GM12878 (cell line): ENCODE measurements around the gene SLC50A1. TPM values are rescaled to one million over a fixed set of nuclear protein-coding genes. Genes with fewer than 3 reads are reported as not detected.

Experiments used
- ATAC-seq: fragments of 200-7000 bp; cut with Tn5 transposase; 3 replicates; pipeline ENCODE4 v1.9.1; 2020; ENCODE audit warnings: mild to moderate bottlenecking, moderate library complexity
- BruUV-seq: library from RNA; stranded (reverse); fragments of 400-500 nt; replicated peaks from 2 replicates; lab custom pipeline; 2021; lab: Mats Ljungman, UMichigan
- CTCF ChIA-PET: fragments of 300-600 bp; sonication (Branson Sonifier 250); formaldehyde crosslinking; extraction: SDS; loops from one replicate; lab custom pipeline; 2021; ENCODE audit warnings: inconsistent platforms; lab: Yijun Ruan, JAX
- POLR2A ChIA-PET: fragments of 350-600 bp; formaldehyde crosslinking; extraction: SDS; loops from one replicate; lab custom pipeline; 2021; ENCODE audit warnings: inconsistent platforms; lab: Charles Lee
- RAD21 ChIA-PET: fragments of 300-600 bp; sonication (Branson Sonifier 250); formaldehyde crosslinking; loops from one replicate; lab custom pipeline; 2023; ENCODE audit warnings: antibody characterized with exemption; ENCODE audit not compliant: unreplicated experiment; lab: Charles Lee
- SMC1A ChIA-PET: fragments of 300-600 bp; sonication (Branson Sonifier 250); formaldehyde crosslinking; loops from one replicate; lab custom pipeline; 2023; ENCODE audit not compliant: unreplicated experiment, uncharacterized antibody; lab: Charles Lee
- DNase-seq: peaks from one replicate; pipeline ENCODE4 v3.0.0-alpha.2; 2011; ENCODE audit warnings: low read depth, low spot score
- FAIRE-seq: peaks from 3 replicates; lab custom pipeline; 2011; peaks lifted over from hg19 to GRCh38; lab: Jason Lieb, UNC
- H2AFZ ChIP-seq: 2 replicates; pipeline ENCODE4 v1.6.0; 2011; ENCODE audit warnings: low read depth, low read length, control low read depth; ENCODE audit not compliant: control insufficient read depth
- H3K27ac ChIP-seq: 2 replicates; pipeline ENCODE4 v1.5.1; 2011; ENCODE audit warnings: control low read depth; ENCODE audit not compliant: control insufficient read depth, insufficient read depth
- H3K27me3 ChIP-seq, 2 experiments: replicated peaks in 1 of 2; 2 replicates each; pipeline versions ENCODE4 v1.6.0 to v1.6.1; 2011; ENCODE audit warnings: low read length in 1 of 2; ENCODE audit not compliant: control insufficient read depth in 2 of 2, insufficient read depth in 2 of 2
- H3K36me3 ChIP-seq, 2 experiments: 2 replicates each; pipeline ENCODE4 v1.5.1; 2011; ENCODE audit warnings: low read length in 1 of 2; ENCODE audit not compliant: control insufficient read depth in 2 of 2, insufficient read depth in 2 of 2
- H3K4me1 ChIP-seq: 2 replicates; pipeline ENCODE4 v1.6.1; 2011; ENCODE audit warnings: mild to moderate bottlenecking, low read length, moderate library complexity, mixed read lengths; ENCODE audit not compliant: control insufficient read depth, insufficient read depth
- H3K4me2 ChIP-seq: 2 replicates; pipeline ENCODE4 v1.6.0; 2011; ENCODE audit warnings: control low read depth; ENCODE audit not compliant: control insufficient read depth, insufficient read depth
- H3K4me3 ChIP-seq: fragments of 200-600 bp; sonication (generic); 2 replicates; pipeline ENCODE4 v1.5.1; 2016
- H3K79me2 ChIP-seq: 2 replicates; pipeline ENCODE4 v1.6.0; 2011; ENCODE audit warnings: low read length; ENCODE audit not compliant: control insufficient read depth, insufficient read depth
- H3K9ac ChIP-seq: 2 replicates; pipeline ENCODE4 v1.8.0; 2011; ENCODE audit warnings: low read length, control low read depth, mixed read lengths; ENCODE audit not compliant: control insufficient read depth, insufficient read depth
- H3K9me3 ChIP-seq: replicated peaks from 3 replicates; pipeline ENCODE4 v1.5.1; 2011; ENCODE audit warnings: mild to moderate bottlenecking, low read length; ENCODE audit not compliant: control insufficient read depth, insufficient read depth
- H4K20me1 ChIP-seq: 2 replicates; pipeline ENCODE4 v1.6.0; 2011; ENCODE audit not compliant: control insufficient read depth, insufficient read depth
- ATF3 ChIP-seq: IDR thresholded peaks from 2 replicates; pipeline ENCODE4 v1.6.1; 2011; ENCODE audit warnings: low read depth, mild to moderate bottlenecking, low read length, moderate library complexity, borderline replicate concordance; ENCODE audit errors: extremely low read depth
- BCL11A ChIP-seq: IDR thresholded peaks from 2 replicates; pipeline ENCODE4 v1.6.1; 2011; ENCODE audit warnings: low read depth, low read length
- BHLHE40 ChIP-seq, 2 experiments: fragments of 450-650 bp in 1 of 2; IDR thresholded peaks; 2 replicates each; pipeline ENCODE4 v1.6.1; 2011 to 2017; ENCODE audit warnings: low read depth in 2 of 2, borderline replicate concordance in 1 of 2, improper control_type of control experiment in 1 of 2, low read length in 1 of 2, mild to moderate bottlenecking in 1 of 2
- CREM ChIP-seq: IDR thresholded peaks from 2 replicates; pipeline ENCODE4 v1.6.1; 2014; ENCODE audit warnings: antibody characterized with exemption, low read depth
- E2F4 ChIP-seq: IDR thresholded peaks from 2 replicates; pipeline ENCODE4 v1.6.1; 2012; ENCODE audit warnings: low read depth, low read length, improper control_type of control experiment
- HDAC2 ChIP-seq: fragments of 200-600 bp; sonication (generic); IDR thresholded peaks from 2 replicates; pipeline ENCODE4 v1.6.1; 2017
- SKIL ChIP-seq: fragments of 450-650 bp; IDR thresholded peaks from 2 replicates; pipeline ENCODE4 v1.6.1; 2017; ENCODE audit warnings: mild to moderate bottlenecking, low read depth, inconsistent platforms; ENCODE audit not compliant: poor library complexity, severe bottlenecking
- SREBF1 ChIP-seq: IDR thresholded peaks from 2 replicates; pipeline ENCODE4 v1.6.1; 2012; ENCODE audit warnings: mild to moderate bottlenecking, low read length
- USF1 ChIP-seq: IDR thresholded peaks from 2 replicates; pipeline ENCODE4 v1.6.1; 2011; ENCODE audit warnings: borderline replicate concordance, low read depth, mild to moderate bottlenecking, moderate library complexity, mixed read lengths, low read length; ENCODE audit not compliant: insufficient read depth; ENCODE audit errors: extremely low read length
- ZNF274 ChIP-seq: IDR thresholded peaks from one replicate; pipeline ENCODE4 v1.8.0; 2011; ENCODE audit not compliant: insufficient read length, insufficient read depth
- WGBS: methylation state at CpG from one replicate; pipeline ENCODE4 v1.1.6; 2016; ENCODE audit warnings: low lambda C conversion rate; ENCODE audit not compliant: insufficient replicate concordance, insufficient coverage; ENCODE audit errors: missing lambda C conversion rate; 5-methylcytosine and 5-hydroxymethylcytosine counted together
- in situ Hi-C: fragments of 300-500 bp; cut with MboI; formaldehyde crosslinking; loops from 9 replicates; pipeline ENCODE4 v1.14.3; 2018; ENCODE audit warnings: mixed read lengths
- intact Hi-C: fragments of 100-400 bp; cut with micrococcal nuclease; formaldehyde crosslinking; loops from one replicate; pipeline ENCODE4 v1.14.2; 2022; ENCODE audit not compliant: unreplicated experiment
- polyA plus RNA-seq, 11 experiments: library from polyadenylated mRNA; depleted of rRNA in 4 of 11; unstranded in 6 of 11; stranded (reverse) in 5 of 11; fragments of >200 nt; fragmentation: Nextera tagmentation in 4 of 11; fragmentation: Illumina TruSeq in 1 of 11; extraction: Ambion mirVana in 4 of 11; extraction: Trizol in 1 of 11; gene quantifications; 1 replicate in 1 of 11; 2 replicates in 10 of 11; pipeline versions ENCODE4 v1.2.1 to v1.2.3, GENCODE V29; 2011 to 2016; ENCODE audit warnings: inconsistent platforms in 2 of 11, missing spikeins in 2 of 11, low read depth in 1 of 11
- total RNA-seq, 4 experiments: library from RNA; depleted of rRNA in 3 of 4; stranded (reverse); fragments of >200 nt in 3 of 4; fragmentation: Illumina TruSeq in 1 of 4; extraction: Trizol in 1 of 4; gene quantifications; 2 replicates each; pipeline versions ENCODE4 v1.2.1 to v1.2.3, GENCODE V29; 2013 to 2021

The SLC50A1 gene
- total and polyA plus RNA-seq, 10 of the 15 experiments (the other 5 are each of a cell fraction or from before 2014, with no cell fraction given), result 32.5 to 85.6 (median 54.0) TPM

- peak in 1 of 2 experiments; percentile 15; a peak in 1 of 4 replicates for TF ChIP-seq BHLHE40 (IDR thresholded peaks at IDR 0.05; ENCODE audit: borderline replicate concordance in 1 of 2, low read depth in 2 of 2, low read length in 1 of 2)
These were observed 7.5 kb upstream of the SLC50A1 start (continued) for GRCh38 chr1:155127967-155128754.

GRCh38 chr1:155128755-155129473 is 6.7 kb upstream of the SLC50A1 start:
- intact Hi-C loops (no loop called here), in situ Hi-C loops (no loop called here)
- Histone ChIP-seq H2AFZ (no peak overlapping the region), H3K9me3 (no peaks in the 10 kb centered on the region), H4K20me1 (no peaks in the 10 kb centered on the region), H3K9ac (no peak overlapping the region), H3K4me3 (no peak overlapping the region), H3K4me1 (peaks cover 14% of the 10 kb centered on the region), H3K36me3 (no peaks in the 10 kb centered on the region), H3K79me2 (no peaks in the 10 kb centered on the region), H3K27ac (no peak overlapping the region), H3K27me3 (peaks cover 14 to 24% of the 10 kb centered on the region in 2 experiments), H3K4me2 (no peak overlapping the region)
- ChIA-PET SMC1A (no interaction called here), CTCF (interaction anchor here (0.6 to 1.2 kb wide), 6 partner anchors 8 to 123 kb away, joined by 3 to 4 read pairs (median 3); partner anchors contain the start of gene KRTCAP2), RAD21 (interaction anchor here (0.9 to 1.1 kb wide), 3 partner anchors 40 to 44 kb away, joined by 3 to 5 read pairs (median 4); partner anchors contain the start of gene KRTCAP2), POLR2A (interaction anchor here (0.7 to 1.5 kb wide), 2 partner anchors 9 to 78 kb away, joined by 3 to 4 read pairs; no protein-coding TSS in a partner anchor)
- no TSS peak for BruUV-seq
- DNase-seq, result no peak
- 37% methylated on average over 14 of the region's 14 CpGs for WGBS
- ATAC-seq, result no peak
- no peak for FAIRE-seq
- TF ChIP-seq ZNF274, result no peak
- no peak for TF ChIP-seq USF1
- TF ChIP-seq BCL11A, result no peak
- TF ChIP-seq SREBF1, result no peak
- TF ChIP-seq HDAC2, result no peak
- TF ChIP-seq E2F4, result no peak
- no peak for TF ChIP-seq CREM
- TF ChIP-seq ATF3, result no peak
- no peak for TF ChIP-seq SKIL
